Erythroblast (primary cell): ENCODE measurements around the gene SF3A1.
A peak's percentile ranks its signal among the peaks of the same experiment; 100 is the strongest.

Experiments
- DNase-seq, 2 experiments: peaks; one replicate each; lab custom pipeline; 2025; lab: John Stamatoyannopoulos, UW
- GATA1 ChIP-seq: IDR thresholded peaks from 2 replicates; pipeline ENCODE4 v1.6.1; 2011; ENCODE audit warnings: low read depth, mild to moderate bottlenecking, control low read depth, low read length, moderate library complexity
- POLR2A ChIP-seq: IDR thresholded peaks from 2 replicates; pipeline ENCODE4 v1.6.1; 2011; ENCODE audit warnings: mild to moderate bottlenecking, low read length

SF3A1 gene

GRCh38 chr22:30375312-30375849 lies 18.7 kb upstream of the SF3A1 start:
- TF ChIP-seq POLR2A = no peak
- no peak for TF ChIP-seq GATA1
- DNase-seq = no peak

- DNase-seq = no peak
- TF ChIP-seq POLR2A = no peak
- no peak for TF ChIP-seq GATA1
These were observed 16.9 kb upstream of the SF3A1 start for GRCh38 chr22:30373331-30374325.

- TF ChIP-seq POLR2A = no peak
- no peak for TF ChIP-seq GATA1
- no peak for DNase-seq
These were observed 16.2 kb upstream of the SF3A1 start for GRCh38 chr22:30372915-30373314.

GRCh38 chr22:30371981-30372380 lies 15.3 kb upstream of the SF3A1 start:
- TF ChIP-seq GATA1 (no peak), POLR2A (no peak)
- no peak for DNase-seq

- DNase-seq = no peak
- TF ChIP-seq POLR2A = no peak
- no peak for TF ChIP-seq GATA1
These were observed 14.6 kb upstream of the SF3A1 start for GRCh38 chr22:30371321-30371720.

- TF ChIP-seq POLR2A (no peak), GATA1 (no peak)
- DNase-seq = no peak
These were observed 14.0 kb upstream of the SF3A1 start for GRCh38 chr22:30370641-30371230.

- DNase-seq = no peak
- TF ChIP-seq GATA1 (no peak), POLR2A (no peak)
These were observed 11.7 kb upstream of the SF3A1 start for GRCh38 chr22:30368420-30368819.

GRCh38 chr22:30365891-30366290 lies 9.2 kb upstream of the SF3A1 start:
- TF ChIP-seq GATA1 = no peak
- TF ChIP-seq POLR2A = no peak
- no peak for DNase-seq

GRCh38 chr22:30362651-30363281 lies 6.1 kb upstream of the SF3A1 start:
- DNase-seq = peak; percentile 89 to 92
- TF ChIP-seq GATA1 = no peak
- peak; percentile 47 for TF ChIP-seq POLR2A

- TF ChIP-seq POLR2A = no peak
- no peak for TF ChIP-seq GATA1
- DNase-seq = peak in 1 of 2 experiments; percentile 40
These were observed 5.4 kb upstream of the SF3A1 start for GRCh38 chr22:30361916-30362650.

- TF ChIP-seq POLR2A (no peak), GATA1 (no peak)
- no peak for DNase-seq
These were observed 1.8 kb upstream of the SF3A1 start for GRCh38 chr22:30358541-30358940.

- no peak for TF ChIP-seq POLR2A
- TF ChIP-seq GATA1 = no peak
- DNase-seq = no peak
These were observed 1.0 kb upstream of the SF3A1 start for GRCh38 chr22:30357650-30358215.

- no peak for DNase-seq
- TF ChIP-seq POLR2A = no peak
- TF ChIP-seq GATA1 = no peak
These were observed 509 bp upstream of the SF3A1 start for GRCh38 chr22:30357236-30357570.
